ENCODE measurements around the gene PCDHGC4. TPM values are rescaled to one million over a fixed set of nuclear protein-coding genes. Genes with fewer than 3 reads are reported as not detected.

Gene PCDHGC4
- total and polyA plus RNA-seq, 9 donors, result 0.98 to 2.1 (median 1.6) TPM

DNA sequence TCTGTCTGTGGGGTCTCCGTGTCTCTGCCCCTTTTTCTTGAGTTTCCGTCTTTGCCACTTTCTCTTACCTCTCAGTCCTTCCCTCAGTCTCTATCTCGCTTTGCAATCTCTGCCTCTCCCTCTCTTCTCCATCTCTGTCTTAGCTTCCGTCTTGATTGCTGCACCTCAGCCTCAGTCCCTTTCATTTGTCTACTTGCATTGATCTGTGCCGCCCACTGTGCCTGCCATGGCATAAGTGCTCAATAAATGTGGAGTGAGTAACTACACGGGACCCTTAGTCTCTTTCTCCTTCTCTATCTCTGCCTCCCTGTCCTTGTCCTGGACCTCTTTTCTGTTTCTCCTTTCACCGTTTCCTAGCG lies 10.6 kb downstream of the PCDHGC4 start:
- H3K4me1 ChIP-seq (ENCODE audit: control insufficient read depth, insufficient read depth, low read length), result peaks cover 42% of the 10 kb centered on the region
- peaks cover 41% of the 10 kb centered on the region for H3K36me3 ChIP-seq (ENCODE audit: control insufficient read depth, insufficient read depth, low read length)
- peaks cover 9% of the 10 kb centered on the region for H3K27me3 ChIP-seq (ENCODE audit: control insufficient read depth, insufficient read depth, low read length)
- no peak overlapping the region for H3K4me3 ChIP-seq (ENCODE audit: low read length)
- no peak for DNase-seq
- no peaks in the 10 kb centered on the region for H3K9me3 ChIP-seq (replicated peaks; ENCODE audit: control insufficient read depth, low read depth, low read length)
- peak overlapping the region; percentile 83 for H3K27ac ChIP-seq (ENCODE audit: low read length)
- 83% methylated on average over 8 of the region's 8 CpGs for WGBS (ENCODE audit: insufficient coverage)

- WGBS (ENCODE audit: insufficient coverage), result 72% methylated on average over 2 of the region's 4 CpGs
- H3K27ac ChIP-seq (ENCODE audit: low read length), result peak overlapping the region; percentile 83
- DNase-seq, result peak; percentile 79
- H3K4me3 ChIP-seq (ENCODE audit: low read length), result no peak overlapping the region
- H3K9me3 ChIP-seq (replicated peaks; ENCODE audit: control insufficient read depth, low read depth, low read length), result no peaks in the 10 kb centered on the region
- peaks cover 41% of the 10 kb centered on the region for H3K4me1 ChIP-seq (ENCODE audit: control insufficient read depth, insufficient read depth, low read length)
- peaks cover 4% of the 10 kb centered on the region for H3K27me3 ChIP-seq (ENCODE audit: control insufficient read depth, insufficient read depth, low read length)
- H3K36me3 ChIP-seq (ENCODE audit: control insufficient read depth, insufficient read depth, low read length), result peaks cover 35% of the 10 kb centered on the region
Observed at GRCh38 chr5:141496038-141496437, 11.2 kb downstream of the PCDHGC4 start.

DNA sequence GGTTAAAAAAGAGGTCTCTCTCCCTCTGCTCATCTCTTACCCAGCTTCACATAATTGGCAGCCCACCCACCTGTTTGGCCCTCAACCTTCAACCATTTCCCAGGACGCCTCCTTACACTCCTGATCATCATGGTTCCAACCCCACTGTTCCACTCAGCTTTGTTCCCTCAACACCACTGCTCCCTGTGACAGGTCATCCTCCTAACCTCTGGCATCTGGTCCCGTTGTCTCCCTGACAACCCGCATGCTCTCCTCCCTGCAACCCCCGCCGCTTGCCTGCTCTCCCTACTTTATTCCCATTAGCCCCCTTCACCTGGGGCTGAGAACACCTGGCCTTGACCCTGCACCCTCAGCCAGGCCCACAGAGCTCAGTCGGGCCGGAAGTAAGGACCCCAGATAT lies 16.9 kb downstream of the PCDHGC4 start:
- no peak overlapping the region for H3K27ac ChIP-seq (ENCODE audit: low read length)
- 57% methylated on average over 3 of the region's 7 CpGs for WGBS (ENCODE audit: insufficient coverage)
- no peaks in the 10 kb centered on the region for H3K9me3 ChIP-seq (replicated peaks; ENCODE audit: control insufficient read depth, low read depth, low read length)
- DNase-seq, result no peak
- H3K4me1 ChIP-seq (ENCODE audit: control insufficient read depth, insufficient read depth, low read length), result peaks cover 12% of the 10 kb centered on the region
- H3K4me3 ChIP-seq (ENCODE audit: low read length), result no peak overlapping the region
- no peaks in the 10 kb centered on the region for H3K27me3 ChIP-seq (ENCODE audit: control insufficient read depth, insufficient read depth, low read length)
- H3K36me3 ChIP-seq (ENCODE audit: control insufficient read depth, insufficient read depth, low read length), result peaks cover 45% of the 10 kb centered on the region

DNA sequence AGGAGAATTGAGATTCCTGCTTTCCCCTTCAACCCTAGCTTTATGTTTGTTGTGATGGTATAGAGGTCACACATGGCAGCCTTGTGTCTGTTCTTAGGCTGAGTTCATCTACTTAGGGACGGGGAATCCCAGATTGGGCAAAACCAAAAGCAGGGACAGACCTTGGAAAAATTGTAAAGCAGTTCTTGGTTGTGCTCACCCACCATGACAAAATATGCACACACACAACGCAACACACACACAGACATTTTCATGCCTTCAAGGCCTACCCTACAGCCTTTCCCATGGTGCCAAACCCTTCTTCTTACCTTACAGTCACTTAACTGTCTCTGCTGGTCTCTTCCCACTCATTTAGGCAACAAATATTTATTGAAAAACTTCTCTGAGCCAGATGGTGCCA lies 18.9 kb downstream of the PCDHGC4 start:
- Histone ChIP-seq H3K36me3 (ENCODE audit: control insufficient read depth, insufficient read depth, low read length) (peaks cover 42% of the 10 kb centered on the region), H3K27me3 (ENCODE audit: control insufficient read depth, insufficient read depth, low read length) (no peaks in the 10 kb centered on the region), H3K27ac (ENCODE audit: low read length) (peak overlapping the region; percentile 13), H3K4me3 (ENCODE audit: low read length) (no peak overlapping the region), H3K4me1 (ENCODE audit: control insufficient read depth, insufficient read depth, low read length) (peaks cover 29% of the 10 kb centered on the region), H3K9me3 (replicated peaks; ENCODE audit: control insufficient read depth, low read depth, low read length) (no peaks in the 10 kb centered on the region)
- WGBS (ENCODE audit: insufficient coverage), result 100% methylated on average over 1 of the region's 2 CpGs
- no peak for DNase-seq

DNA sequence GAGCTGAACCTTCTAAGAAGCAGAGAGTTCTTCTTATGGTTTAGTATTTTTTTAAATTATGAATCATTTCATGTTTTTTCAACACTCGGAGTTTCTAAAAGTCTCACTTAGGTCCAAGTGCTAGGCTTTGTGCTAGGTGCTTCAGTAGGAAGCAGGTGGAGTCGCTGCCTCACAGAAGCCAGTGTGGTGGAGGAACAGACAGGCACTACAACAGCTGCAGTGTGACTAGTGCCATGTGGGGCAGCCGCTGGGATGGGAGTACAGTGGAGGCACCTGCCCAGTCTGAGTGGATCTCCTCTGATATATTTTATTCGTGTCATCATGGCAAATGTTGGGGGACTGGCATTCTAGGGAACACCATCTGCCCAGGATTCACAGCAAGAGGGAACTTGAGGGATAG lies 19.4 kb downstream of the PCDHGC4 start:
- peaks cover 34% of the 10 kb centered on the region for H3K4me1 ChIP-seq (ENCODE audit: control insufficient read depth, insufficient read depth, low read length)
- peak; percentile 53 for DNase-seq
- peak overlapping the region; percentile 13 for H3K27ac ChIP-seq (ENCODE audit: low read length)
- no peaks in the 10 kb centered on the region for H3K27me3 ChIP-seq (ENCODE audit: control insufficient read depth, insufficient read depth, low read length)
- H3K36me3 ChIP-seq (ENCODE audit: control insufficient read depth, insufficient read depth, low read length), result peaks cover 43% of the 10 kb centered on the region
- no peak overlapping the region for H3K4me3 ChIP-seq (ENCODE audit: low read length)
- 92% methylated on average over 3 of the region's 4 CpGs for whole genome bisulfite sequencing (ENCODE audit: insufficient coverage)
- no peaks in the 10 kb centered on the region for H3K9me3 ChIP-seq (replicated peaks; ENCODE audit: control insufficient read depth, low read depth, low read length)

- H3K4me3 ChIP-seq (ENCODE audit: low read length), result no peak overlapping the region
Observed at GRCh38 chr5:141506381-141507155, 21.7 kb downstream of the PCDHGC4 start.

GRCh38 chr5:141507387-141508091 lies 22.7 kb downstream of the PCDHGC4 start:
- WGBS (ENCODE audit: insufficient coverage), result 14% methylated on average over 6 of the region's 11 CpGs
- Histone ChIP-seq H3K9me3 (replicated peaks; ENCODE audit: control insufficient read depth, low read depth, low read length) (no peaks in the 10 kb centered on the region), H3K36me3 (ENCODE audit: control insufficient read depth, insufficient read depth, low read length) (peaks cover 70% of the 10 kb centered on the region), H3K4me1 (ENCODE audit: control insufficient read depth, insufficient read depth, low read length) (peaks cover 52% of the 10 kb centered on the region), H3K27ac (ENCODE audit: low read length) (peak overlapping the region; percentile 94), H3K27me3 (ENCODE audit: control insufficient read depth, insufficient read depth, low read length) (no peaks in the 10 kb centered on the region), H3K4me3 (ENCODE audit: low read length) (no peak overlapping the region)
- peak; percentile 95 for DNase-seq

More at GRCh38 chr5:141506381-141507155, 21.7 kb downstream of the PCDHGC4 start:
- peaks cover 64% of the 10 kb centered on the region for H3K36me3 ChIP-seq (ENCODE audit: control insufficient read depth, insufficient read depth, low read length)
- no peaks in the 10 kb centered on the region for H3K27me3 ChIP-seq (ENCODE audit: control insufficient read depth, insufficient read depth, low read length)
- WGBS (ENCODE audit: insufficient coverage), result 60% methylated on average over 1 of the region's 8 CpGs
- H3K4me1 ChIP-seq (ENCODE audit: control insufficient read depth, insufficient read depth, low read length), result peaks cover 46% of the 10 kb centered on the region
- H3K9me3 ChIP-seq (replicated peaks; ENCODE audit: control insufficient read depth, low read depth, low read length), result no peaks in the 10 kb centered on the region
- H3K27ac ChIP-seq (ENCODE audit: low read length), result peak overlapping the region; percentile 94
- no peak for DNase-seq

- H3K4me3 ChIP-seq (ENCODE audit: low read length), result peak overlapping the region; percentile 1
Observed at GRCh38 chr5:141508440-141508797, 23.6 kb downstream of the PCDHGC4 start.

DNA sequence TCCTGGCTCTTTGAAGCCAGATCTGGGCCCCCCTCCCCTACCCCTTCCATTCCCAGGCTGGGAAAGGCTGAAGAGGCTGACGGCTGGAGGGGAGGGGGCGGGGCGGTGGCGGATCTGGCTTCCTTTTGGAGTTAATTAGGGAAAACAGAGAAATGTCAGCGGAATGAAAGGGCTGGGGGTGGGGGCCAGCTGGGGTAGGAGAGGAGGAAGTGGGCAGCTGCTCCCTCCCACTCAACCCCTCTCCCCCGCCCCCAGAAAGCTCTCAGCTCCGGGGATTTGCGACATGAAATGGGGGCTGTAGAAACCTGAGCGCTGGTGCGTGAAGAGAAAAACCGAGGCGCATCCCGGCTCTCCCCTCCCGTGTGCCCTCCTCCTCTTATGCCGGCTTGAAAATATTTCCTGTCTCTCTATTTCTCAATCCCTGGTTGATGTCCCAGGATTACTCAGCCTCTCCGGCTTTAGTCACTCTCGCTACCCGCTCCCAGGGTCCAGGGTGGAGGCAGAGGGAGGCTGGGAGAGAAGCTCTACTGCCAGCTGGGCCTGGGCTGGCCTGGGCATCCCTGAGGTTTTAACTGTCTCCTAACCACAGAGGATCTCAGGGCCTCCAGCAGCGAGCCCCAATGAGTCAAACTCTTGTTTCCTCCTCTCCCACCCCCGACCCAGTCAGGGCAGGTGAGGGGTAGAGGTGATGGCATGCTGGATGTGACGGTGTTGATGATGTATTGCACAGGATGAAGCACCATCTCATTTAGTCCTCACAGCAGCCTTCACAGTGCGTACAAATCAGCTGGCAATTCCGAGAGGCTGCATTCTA lies 24.2 kb downstream of the PCDHGC4 start:
- no peaks in the 10 kb centered on the region for H3K27me3 ChIP-seq (ENCODE audit: control insufficient read depth, insufficient read depth, low read length)
- peaks cover 64% of the 10 kb centered on the region for H3K4me1 ChIP-seq (ENCODE audit: control insufficient read depth, insufficient read depth, low read length)
- peak overlapping the region; percentile 11 for H3K4me3 ChIP-seq (ENCODE audit: low read length)
- DNase-seq, result peak; percentile 91
- no peaks in the 10 kb centered on the region for H3K9me3 ChIP-seq (replicated peaks; ENCODE audit: control insufficient read depth, low read depth, low read length)
- 11% methylated on average over 6 of the region's 23 CpGs for WGBS (ENCODE audit: insufficient coverage)
- H3K36me3 ChIP-seq (ENCODE audit: control insufficient read depth, insufficient read depth, low read length), result peaks cover 59% of the 10 kb centered on the region
- peak overlapping the region; percentile 94 for H3K27ac ChIP-seq (ENCODE audit: low read length)

More at GRCh38 chr5:141508440-141508797, 23.6 kb downstream of the PCDHGC4 start:
- no peaks in the 10 kb centered on the region for H3K9me3 ChIP-seq (replicated peaks; ENCODE audit: control insufficient read depth, low read depth, low read length)
- peaks cover 61% of the 10 kb centered on the region for H3K4me1 ChIP-seq (ENCODE audit: control insufficient read depth, insufficient read depth, low read length)
- 10% methylated on average over 9 of the region's 9 CpGs for WGBS (ENCODE audit: insufficient coverage)
- H3K27ac ChIP-seq (ENCODE audit: low read length), result peak overlapping the region; percentile 94
- no peak for DNase-seq
- H3K36me3 ChIP-seq (ENCODE audit: control insufficient read depth, insufficient read depth, low read length), result peaks cover 64% of the 10 kb centered on the region
- H3K27me3 ChIP-seq (ENCODE audit: control insufficient read depth, insufficient read depth, low read length), result no peaks in the 10 kb centered on the region

- Histone ChIP-seq H3K36me3 (ENCODE audit: control insufficient read depth, insufficient read depth, low read length) (peaks cover 53% of the 10 kb centered on the region), H3K27ac (ENCODE audit: low read length) (no peak overlapping the region), H3K27me3 (ENCODE audit: control insufficient read depth, insufficient read depth, low read length) (no peaks in the 10 kb centered on the region), H3K4me1 (ENCODE audit: control insufficient read depth, insufficient read depth, low read length) (peaks cover 71% of the 10 kb centered on the region), H3K9me3 (replicated peaks; ENCODE audit: control insufficient read depth, low read depth, low read length) (no peaks in the 10 kb centered on the region), H3K4me3 (ENCODE audit: low read length) (no peak overlapping the region)
- no peak for DNase-seq
- WGBS (ENCODE audit: insufficient coverage), result 60% methylated on average over 1 of the region's 9 CpGs
Observed at GRCh38 chr5:141510160-141510559, 25.3 kb downstream of the PCDHGC4 start.
